Hematopoietic multipotent progenitor cell treated with erythropoietin and hydrocortisone succinate and interleukin-3 and kit ligand, for 4 days (in vitro differentiated cells): ENCODE results near the gene ERC1.

Experiments
- DNase-seq: peaks from one replicate; pipeline ENCODE4 v3.0.0-alpha.2; 2015

The ERC1 gene

GRCh38 chr12:1362143-1362662 lies 371.2 kb downstream of the ERC1 start:
- no peak for DNase-seq

GRCh38 chr12:1365703-1366102 lies 374.7 kb downstream of the ERC1 start:
- DNase-seq, result no peak

GRCh38 chr12:1367331-1368291 lies 376.6 kb downstream of the ERC1 start:
- DNase-seq, result no peak

GRCh38 chr12:1369460-1369859 lies 378.4 kb downstream of the ERC1 start:
- DNase-seq, result no peak

- no peak for DNase-seq
Observed at GRCh38 chr12:1369938-1370500, 379.0 kb downstream of the ERC1 start.

GRCh38 chr12:1373901-1374735 lies 383.1 kb downstream of the ERC1 start:
- no peak for DNase-seq

- DNase-seq, result no peak
Observed at GRCh38 chr12:1375323-1375722, 384.3 kb downstream of the ERC1 start.

- no peak for DNase-seq
Observed at GRCh38 chr12:1377117-1377516, 386.1 kb downstream of the ERC1 start.

- no peak for DNase-seq
Observed at GRCh38 chr12:1377681-1378080, 386.7 kb downstream of the ERC1 start.

- DNase-seq, result no peak
Observed at GRCh38 chr12:1380171-1380851, 389.3 kb downstream of the ERC1 start.

GRCh38 chr12:1382151-1382550 lies 391.1 kb downstream of the ERC1 start:
- DNase-seq, result no peak

- DNase-seq, result no peak
Observed at GRCh38 chr12:1382826-1383225, 391.8 kb downstream of the ERC1 start.

GRCh38 chr12:1383758-1384157 lies 392.7 kb downstream of the ERC1 start:
- DNase-seq, result no peak

- no peak for DNase-seq
Observed at GRCh38 chr12:1384910-1385309, 393.9 kb downstream of the ERC1 start.

- no peak for DNase-seq
Observed at GRCh38 chr12:1391722-1392121, 400.7 kb downstream of the ERC1 start.

GRCh38 chr12:1395421-1395955 lies 404.5 kb downstream of the ERC1 start:
- DNase-seq, result no peak

- DNase-seq, result peak; percentile 56
Observed at GRCh38 chr12:1398673-1399072, 407.6 kb downstream of the ERC1 start.

- no peak for DNase-seq
Observed at GRCh38 chr12:1401891-1402290, 410.9 kb downstream of the ERC1 start.

GRCh38 chr12:1403417-1403816 lies 412.4 kb downstream of the ERC1 start:
- no peak for DNase-seq

- no peak for DNase-seq
Observed at GRCh38 chr12:1405619-1406018, 414.6 kb downstream of the ERC1 start.

- DNase-seq, result no peak
Observed at GRCh38 chr12:1410794-1411193, 419.8 kb downstream of the ERC1 start.

GRCh38 chr12:1413930-1414329 lies 422.9 kb downstream of the ERC1 start:
- no peak for DNase-seq
